ENCODE data around the gene GLT8D2. TPM values are rescaled to one million over a fixed set of nuclear protein-coding genes. Genes with fewer than 3 reads are reported as not detected.

The GLT8D2 gene, protein sequence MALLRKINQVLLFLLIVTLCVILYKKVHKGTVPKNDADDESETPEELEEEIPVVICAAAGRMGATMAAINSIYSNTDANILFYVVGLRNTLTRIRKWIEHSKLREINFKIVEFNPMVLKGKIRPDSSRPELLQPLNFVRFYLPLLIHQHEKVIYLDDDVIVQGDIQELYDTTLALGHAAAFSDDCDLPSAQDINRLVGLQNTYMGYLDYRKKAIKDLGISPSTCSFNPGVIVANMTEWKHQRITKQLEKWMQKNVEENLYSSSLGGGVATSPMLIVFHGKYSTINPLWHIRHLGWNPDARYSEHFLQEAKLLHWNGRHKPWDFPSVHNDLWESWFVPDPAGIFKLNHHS
- total RNA-seq, result 20.3 and 25.9 TPM in 2 replicates

DNA sequence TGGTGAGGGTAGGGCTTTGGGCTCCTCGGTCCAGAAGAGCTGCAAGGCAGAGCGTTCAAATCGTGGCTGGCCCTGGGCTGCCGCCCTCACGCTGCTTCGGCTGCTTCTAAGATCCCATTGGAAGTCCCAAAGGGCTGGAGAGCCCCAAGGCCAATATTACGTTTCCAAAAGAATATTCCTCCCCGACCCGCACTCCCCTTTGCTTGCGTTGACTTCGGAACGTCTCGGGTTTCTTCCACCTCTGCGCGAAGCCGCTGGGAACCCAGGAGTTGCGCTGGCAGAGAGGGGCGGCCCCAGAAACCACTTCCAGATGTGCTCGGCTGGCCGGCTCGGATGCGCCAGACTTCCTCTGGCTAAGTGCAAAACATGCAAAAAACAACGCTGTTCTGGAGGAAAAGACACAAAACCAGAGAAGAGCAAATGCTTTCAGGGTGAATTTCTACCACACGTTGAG is at the start of gene GLT8D2:
GLT8D2 (minus strand) TSS at position 285 of the 454 bp plus-strand sequence. CDS start 30,539 bp downstream, outside the sequence.

DNA sequence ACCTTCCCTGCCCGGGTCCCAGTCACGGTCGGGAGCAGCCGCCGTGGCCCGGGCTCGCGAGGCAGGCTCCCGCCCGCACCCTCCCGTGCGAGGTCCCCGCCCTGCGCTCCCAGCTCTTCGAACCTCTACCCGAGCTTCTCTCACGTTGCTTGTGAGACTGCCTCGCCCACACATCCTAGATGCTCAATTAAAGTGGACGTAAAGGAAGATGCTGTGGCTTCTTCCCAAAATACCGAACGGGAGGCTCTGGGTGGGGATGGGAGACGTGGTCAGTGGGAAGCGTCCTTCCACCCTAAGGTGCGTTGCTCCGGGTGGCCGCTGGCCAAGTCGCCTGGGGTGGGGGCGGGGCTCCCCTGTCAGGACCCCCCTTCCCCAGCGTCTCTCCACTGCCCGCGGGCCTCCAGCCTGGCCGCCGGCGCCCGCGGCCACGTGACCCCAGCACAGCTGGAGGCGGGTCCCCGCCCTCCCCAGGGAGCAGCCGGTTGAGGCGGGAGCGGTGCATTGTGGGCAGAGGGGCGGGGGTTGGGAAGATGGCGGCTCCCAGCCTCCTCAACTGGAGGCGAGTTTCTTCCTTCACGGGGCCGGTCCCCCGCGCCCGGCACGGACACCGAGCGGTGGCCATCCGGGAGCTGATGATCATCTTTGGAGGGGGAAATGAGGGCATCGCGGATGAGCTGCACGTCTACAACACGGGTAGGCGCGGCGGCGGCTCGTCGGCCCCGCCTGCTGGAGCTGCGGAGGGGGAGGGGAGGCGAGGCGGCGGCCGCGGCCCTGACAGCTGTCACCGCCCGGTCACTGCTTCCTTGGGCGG is 14.2 kb upstream of the GLT8D2 start, which contains the start of gene HCFC2:
HCFC2 (plus strand) TSS at position 501 of the 811 bp plus-strand sequence; CDS start at position 531, 30 bp downstream.

DNA sequence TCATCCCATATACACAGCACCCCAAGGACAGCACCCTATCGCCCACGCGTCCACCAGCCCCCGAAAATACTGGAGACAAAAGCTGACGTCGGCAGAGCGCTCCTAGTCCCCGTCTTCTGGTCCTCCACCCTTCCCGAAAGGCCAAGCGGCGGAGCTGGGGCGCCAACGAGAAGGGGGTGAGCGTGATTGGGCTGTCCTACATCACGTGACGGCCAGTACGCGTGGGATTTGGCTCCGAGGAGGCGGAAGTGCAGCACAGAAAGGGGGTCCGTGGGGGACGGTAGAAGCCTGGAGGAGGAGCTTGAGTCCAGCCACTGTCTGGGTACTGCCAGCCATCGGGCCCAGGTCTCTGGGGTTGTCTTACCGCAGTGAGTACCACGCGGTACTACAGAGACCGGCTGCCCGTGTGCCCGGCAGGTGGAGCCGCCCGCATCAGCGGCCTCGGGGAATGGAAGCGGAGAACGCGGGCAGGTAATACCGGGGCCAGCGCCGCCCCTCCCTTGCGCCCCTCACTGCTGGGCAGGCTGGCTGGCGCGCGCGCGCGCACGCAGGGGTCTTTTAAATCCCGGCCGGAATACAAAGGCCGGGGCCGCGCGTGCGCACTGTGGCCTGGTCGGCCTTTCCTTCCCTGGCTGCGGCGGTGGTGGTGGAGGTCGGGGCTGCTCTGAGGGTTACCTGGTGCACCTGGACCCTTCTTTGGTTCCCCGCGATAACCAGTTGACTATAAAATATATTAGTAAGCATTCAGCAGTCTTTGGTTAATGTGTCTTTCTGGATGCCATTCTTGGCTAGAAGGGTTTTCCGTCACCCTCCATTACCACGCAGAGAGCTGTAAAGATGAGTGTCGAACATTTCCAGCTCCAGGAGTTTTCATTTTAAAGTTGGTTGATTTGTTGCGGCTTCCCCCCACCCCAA is 84.1 kb downstream of the GLT8D2 start, which contains the start of gene TDG:
TDG (plus strand) TSS at position 283 of the 915 bp plus-strand sequence; CDS start at position 449, 166 bp downstream.

Other genes starting within 250 kb of the GLT8D2 start
- gene NT5DC3, start 209.0 kb downstream of the GLT8D2 start, total RNA-seq, result 5.2 and 5.5 TPM in 2 replicates
- gene HSP90B1, start 119.8 kb downstream of the GLT8D2 start, total RNA-seq, result 348 and 417 TPM in 2 replicates
- 10.0 and 11.8 TPM in 2 replicates for gene TDG, start 84.3 kb downstream of the GLT8D2 start, total RNA-seq
- gene HCFC2, start 14.3 kb upstream of the GLT8D2 start, total RNA-seq, result 9.6 and 10.1 TPM in 2 replicates
- 13.4 and 15.5 TPM in 2 replicates for gene NFYB, start 88.0 kb upstream of the GLT8D2 start, total RNA-seq
- gene TXNRD1, start 165.6 kb upstream of the GLT8D2 start, total RNA-seq, result 172 and 205 TPM in 2 replicates

All from bronchus fibroblast of lung (primary cell).